K562 (cell line): ENCODE data around the gene GRAMD4.

Experiments used
- GABPA ChIP-seq: fragments of 200-800 bp; sonication (Bioruptor generic); conservative IDR thresholded peaks from 2 replicates; pipeline ENCODE4 v1.6.1; 2016; ENCODE audit warnings: low read depth, missing genetic modification characterization, missing compliant biosample characterization
- ZNF224 ChIP-seq: sonication (generic); formaldehyde crosslinking; IDR thresholded peaks from 2 replicates; pipeline ENCODE4 v1.8.0; 2022; ENCODE audit warnings: mild to moderate bottlenecking, missing genetic modification reagents
- TF ChIP-seq, protein P1 (sequence below): fragments of 250-450 bp; sonication (Bioruptor Pico); IDR thresholded peaks from 2 replicates; pipeline ENCODE4 v1.9.0; 2021; ENCODE audit warnings: mild to moderate bottlenecking, inconsistent platforms
- TF ChIP-seq, protein P2 (sequence below), 3 experiments: IDR thresholded peaks in 2 of 3; conservative IDR thresholded peaks in 1 of 3; 2 replicates each; pipeline ENCODE4 v1.5.1; 2011 to 2012; ENCODE audit warnings: low read length in 3 of 3, mild to moderate bottlenecking in 3 of 3, control low read depth in 2 of 3, improper control_type of control experiment in 1 of 3, inconsistent platforms in 1 of 3, low read depth in 1 of 3, mixed read lengths in 1 of 3, moderate library complexity in 1 of 3; ENCODE audit not compliant: insufficient read depth in 2 of 3
- TF ChIP-seq, protein P3 (sequence below): sonication (generic); formaldehyde crosslinking; IDR thresholded peaks from 2 replicates; pipeline ENCODE4 v1.8.1; 2022; ENCODE audit warnings: missing genetic modification reagents

DNA sequence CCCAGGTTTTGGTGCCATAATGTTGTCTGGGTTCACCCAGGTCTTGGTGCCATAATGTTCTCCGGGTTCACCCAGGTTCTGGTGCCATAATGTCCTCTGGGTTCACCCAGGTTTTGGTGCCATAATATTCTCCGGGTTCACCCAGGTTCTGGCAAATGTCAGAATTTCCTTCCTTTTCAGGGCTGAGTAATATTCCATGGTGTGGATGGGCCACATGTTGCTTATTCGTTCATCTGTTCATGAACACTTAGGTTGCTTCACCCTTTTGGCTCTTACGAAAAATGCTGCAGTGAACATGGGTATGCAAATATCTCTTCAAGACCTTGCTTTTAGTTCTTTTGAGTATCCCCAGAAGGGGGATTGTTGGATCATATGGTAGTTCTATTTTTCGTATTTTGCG, 15.1 kb upstream of the GRAMD4 start:
- TF ChIP-seq ZNF224, result no peak
- TF ChIP-seq, protein P1, sequence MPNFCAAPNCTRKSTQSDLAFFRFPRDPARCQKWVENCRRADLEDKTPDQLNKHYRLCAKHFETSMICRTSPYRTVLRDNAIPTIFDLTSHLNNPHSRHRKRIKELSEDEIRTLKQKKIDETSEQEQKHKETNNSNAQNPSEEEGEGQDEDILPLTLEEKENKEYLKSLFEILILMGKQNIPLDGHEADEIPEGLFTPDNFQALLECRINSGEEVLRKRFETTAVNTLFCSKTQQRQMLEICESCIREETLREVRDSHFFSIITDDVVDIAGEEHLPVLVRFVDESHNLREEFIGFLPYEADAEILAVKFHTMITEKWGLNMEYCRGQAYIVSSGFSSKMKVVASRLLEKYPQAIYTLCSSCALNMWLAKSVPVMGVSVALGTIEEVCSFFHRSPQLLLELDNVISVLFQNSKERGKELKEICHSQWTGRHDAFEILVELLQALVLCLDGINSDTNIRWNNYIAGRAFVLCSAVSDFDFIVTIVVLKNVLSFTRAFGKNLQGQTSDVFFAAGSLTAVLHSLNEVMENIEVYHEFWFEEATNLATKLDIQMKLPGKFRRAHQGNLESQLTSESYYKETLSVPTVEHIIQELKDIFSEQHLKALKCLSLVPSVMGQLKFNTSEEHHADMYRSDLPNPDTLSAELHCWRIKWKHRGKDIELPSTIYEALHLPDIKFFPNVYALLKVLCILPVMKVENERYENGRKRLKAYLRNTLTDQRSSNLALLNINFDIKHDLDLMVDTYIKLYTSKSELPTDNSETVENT (CRISPR knock-in tag), result no peak
- TF ChIP-seq, protein P2, sequence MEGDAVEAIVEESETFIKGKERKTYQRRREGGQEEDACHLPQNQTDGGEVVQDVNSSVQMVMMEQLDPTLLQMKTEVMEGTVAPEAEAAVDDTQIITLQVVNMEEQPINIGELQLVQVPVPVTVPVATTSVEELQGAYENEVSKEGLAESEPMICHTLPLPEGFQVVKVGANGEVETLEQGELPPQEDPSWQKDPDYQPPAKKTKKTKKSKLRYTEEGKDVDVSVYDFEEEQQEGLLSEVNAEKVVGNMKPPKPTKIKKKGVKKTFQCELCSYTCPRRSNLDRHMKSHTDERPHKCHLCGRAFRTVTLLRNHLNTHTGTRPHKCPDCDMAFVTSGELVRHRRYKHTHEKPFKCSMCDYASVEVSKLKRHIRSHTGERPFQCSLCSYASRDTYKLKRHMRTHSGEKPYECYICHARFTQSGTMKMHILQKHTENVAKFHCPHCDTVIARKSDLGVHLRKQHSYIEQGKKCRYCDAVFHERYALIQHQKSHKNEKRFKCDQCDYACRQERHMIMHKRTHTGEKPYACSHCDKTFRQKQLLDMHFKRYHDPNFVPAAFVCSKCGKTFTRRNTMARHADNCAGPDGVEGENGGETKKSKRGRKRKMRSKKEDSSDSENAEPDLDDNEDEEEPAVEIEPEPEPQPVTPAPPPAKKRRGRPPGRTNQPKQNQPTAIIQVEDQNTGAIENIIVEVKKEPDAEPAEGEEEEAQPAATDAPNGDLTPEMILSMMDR (IDR thresholded peaks at IDR 0.05 in 2 of 3, conservative IDR thresholded peaks at IDR 0.05 in 1 of 3; ENCODE audit: insufficient read depth in 2 of 3, low read depth in 1 of 3, low read length in 3 of 3), result no peak
- TF ChIP-seq, protein P3, sequence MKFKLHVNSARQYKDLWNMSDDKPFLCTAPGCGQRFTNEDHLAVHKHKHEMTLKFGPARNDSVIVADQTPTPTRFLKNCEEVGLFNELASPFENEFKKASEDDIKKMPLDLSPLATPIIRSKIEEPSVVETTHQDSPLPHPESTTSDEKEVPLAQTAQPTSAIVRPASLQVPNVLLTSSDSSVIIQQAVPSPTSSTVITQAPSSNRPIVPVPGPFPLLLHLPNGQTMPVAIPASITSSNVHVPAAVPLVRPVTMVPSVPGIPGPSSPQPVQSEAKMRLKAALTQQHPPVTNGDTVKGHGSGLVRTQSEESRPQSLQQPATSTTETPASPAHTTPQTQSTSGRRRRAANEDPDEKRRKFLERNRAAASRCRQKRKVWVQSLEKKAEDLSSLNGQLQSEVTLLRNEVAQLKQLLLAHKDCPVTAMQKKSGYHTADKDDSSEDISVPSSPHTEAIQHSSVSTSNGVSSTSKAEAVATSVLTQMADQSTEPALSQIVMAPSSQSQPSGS, result no peak
- TF ChIP-seq GABPA, result no peak
